ENCODE measurements around the gene MACROD2.

GRCh38 chr20:14951707-14952418 lies 956.5 kb downstream of the MACROD2 start:
- TF ChIP-seq, protein P1, sequence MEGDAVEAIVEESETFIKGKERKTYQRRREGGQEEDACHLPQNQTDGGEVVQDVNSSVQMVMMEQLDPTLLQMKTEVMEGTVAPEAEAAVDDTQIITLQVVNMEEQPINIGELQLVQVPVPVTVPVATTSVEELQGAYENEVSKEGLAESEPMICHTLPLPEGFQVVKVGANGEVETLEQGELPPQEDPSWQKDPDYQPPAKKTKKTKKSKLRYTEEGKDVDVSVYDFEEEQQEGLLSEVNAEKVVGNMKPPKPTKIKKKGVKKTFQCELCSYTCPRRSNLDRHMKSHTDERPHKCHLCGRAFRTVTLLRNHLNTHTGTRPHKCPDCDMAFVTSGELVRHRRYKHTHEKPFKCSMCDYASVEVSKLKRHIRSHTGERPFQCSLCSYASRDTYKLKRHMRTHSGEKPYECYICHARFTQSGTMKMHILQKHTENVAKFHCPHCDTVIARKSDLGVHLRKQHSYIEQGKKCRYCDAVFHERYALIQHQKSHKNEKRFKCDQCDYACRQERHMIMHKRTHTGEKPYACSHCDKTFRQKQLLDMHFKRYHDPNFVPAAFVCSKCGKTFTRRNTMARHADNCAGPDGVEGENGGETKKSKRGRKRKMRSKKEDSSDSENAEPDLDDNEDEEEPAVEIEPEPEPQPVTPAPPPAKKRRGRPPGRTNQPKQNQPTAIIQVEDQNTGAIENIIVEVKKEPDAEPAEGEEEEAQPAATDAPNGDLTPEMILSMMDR (IDR thresholded peaks at IDR 0.05 in 2 of 3, conservative IDR thresholded peaks at IDR 0.05 in 1 of 3; ENCODE audit: borderline replicate concordance in 1 of 3, insufficient read depth in 1 of 3, low read depth in 2 of 3, low read length in 2 of 3) = no peak
- TF ChIP-seq EZH2 (IDR thresholded peaks at IDR 0.05) (no peak), RAD21 (IDR thresholded peaks at IDR 0.05; ENCODE audit: low read depth) (no peak), POLR2AphosphoS5 (IDR thresholded peaks at IDR 0.05; ENCODE audit: low read depth, low read length) (no peak), MAX (IDR thresholded peaks at IDR 0.05) (no peak), REST (IDR thresholded peaks at IDR 0.05; ENCODE audit: low read depth) (no peak), ELF1 (IDR thresholded peaks at IDR 0.05; ENCODE audit: borderline replicate concordance, low read depth) (no peak), POLR2A (IDR thresholded peaks at IDR 0.05; ENCODE audit: borderline replicate concordance, extremely low read depth, insufficient read depth, insufficient read length) (no peak), CEBPB (IDR thresholded peaks at IDR 0.05; ENCODE audit: low read depth) (no peak), EZH2phosphoT487 (IDR thresholded peaks at IDR 0.05; ENCODE audit: borderline replicate concordance) (no peak), SIN3A (IDR thresholded peaks at IDR 0.05; ENCODE audit: low read depth) (no peak)
- TF ChIP-seq, protein P2, sequence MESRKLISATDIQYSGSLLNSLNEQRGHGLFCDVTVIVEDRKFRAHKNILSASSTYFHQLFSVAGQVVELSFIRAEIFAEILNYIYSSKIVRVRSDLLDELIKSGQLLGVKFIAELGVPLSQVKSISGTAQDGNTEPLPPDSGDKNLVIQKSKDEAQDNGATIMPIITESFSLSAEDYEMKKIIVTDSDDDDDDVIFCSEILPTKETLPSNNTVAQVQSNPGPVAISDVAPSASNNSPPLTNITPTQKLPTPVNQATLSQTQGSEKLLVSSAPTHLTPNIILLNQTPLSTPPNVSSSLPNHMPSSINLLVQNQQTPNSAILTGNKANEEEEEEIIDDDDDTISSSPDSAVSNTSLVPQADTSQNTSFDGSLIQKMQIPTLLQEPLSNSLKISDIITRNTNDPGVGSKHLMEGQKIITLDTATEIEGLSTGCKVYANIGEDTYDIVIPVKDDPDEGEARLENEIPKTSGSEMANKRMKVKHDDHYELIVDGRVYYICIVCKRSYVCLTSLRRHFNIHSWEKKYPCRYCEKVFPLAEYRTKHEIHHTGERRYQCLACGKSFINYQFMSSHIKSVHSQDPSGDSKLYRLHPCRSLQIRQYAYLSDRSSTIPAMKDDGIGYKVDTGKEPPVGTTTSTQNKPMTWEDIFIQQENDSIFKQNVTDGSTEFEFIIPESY (IDR thresholded peaks at IDR 0.05; ENCODE audit: extremely low read depth, insufficient replicate concordance, low read length) = no peak

Data from HCT116 (cell line).